Smooth muscle cell (in vitro differentiated cells): Measurements from ENCODE around the gene CCT5. TPM values are rescaled to one million over a fixed set of nuclear protein-coding genes. Genes with fewer than 3 reads are reported as not detected.

Source experiments
- DNase-seq: peaks from one replicate; lab custom pipeline; 2025; ENCODE audit not compliant: unreplicated experiment; lab: John Stamatoyannopoulos, UW
- H2AFZ ChIP-seq: fragments of 200-600 bp; sonication (generic); 2 replicates; pipeline ENCODE4 v1.6.0; 2016; ENCODE audit warnings: antibody characterized with exemption, low read depth, mild to moderate bottlenecking
- H3F3A ChIP-seq: fragments of 200-600 bp; sonication (generic); 2 replicates; pipeline ENCODE4 v1.6.0; 2017; ENCODE audit warnings: antibody characterized with exemption, low read depth
- H3K27ac ChIP-seq: fragments of 200-600 bp; sonication (generic); 2 replicates; pipeline ENCODE4 v1.5.1; 2016; ENCODE audit warnings: low read depth, mild to moderate bottlenecking
- H3K27me3 ChIP-seq: fragments of 200-600 bp; sonication (generic); 2 replicates; pipeline ENCODE4 v1.6.1; 2016; ENCODE audit warnings: low read depth, mild to moderate bottlenecking
- H3K36me3 ChIP-seq: fragments of 200-600 bp; sonication (generic); 2 replicates; pipeline ENCODE4 v1.5.1; 2016; ENCODE audit warnings: low read depth
- H3K4me1 ChIP-seq: fragments of 200-600 bp; sonication (generic); 2 replicates; pipeline ENCODE4 v1.5.1; 2016; ENCODE audit warnings: low read depth
- H3K4me2 ChIP-seq: fragments of 200-600 bp; sonication (generic); 2 replicates; pipeline ENCODE4 v1.6.0; 2016; ENCODE audit warnings: mild to moderate bottlenecking
- H3K4me3 ChIP-seq: fragments of 200-600 bp; sonication (generic); 2 replicates; pipeline ENCODE4 v1.5.1; 2016; ENCODE audit warnings: mild to moderate bottlenecking
- H3K79me2 ChIP-seq: fragments of 200-600 bp; sonication (generic); 2 replicates; pipeline ENCODE4 v1.6.0; 2016; ENCODE audit warnings: low read depth, mild to moderate bottlenecking
- H3K9ac ChIP-seq: fragments of 200-600 bp; sonication (generic); 2 replicates; pipeline ENCODE4 v1.6.0; 2016; ENCODE audit warnings: low read depth
- H3K9me3 ChIP-seq: fragments of 200-600 bp; sonication (generic); replicated peaks from 2 replicates; pipeline ENCODE4 v1.5.1; 2016; ENCODE audit warnings: low read depth
- H4K20me1 ChIP-seq: fragments of 200-600 bp; sonication (generic); 2 replicates; pipeline ENCODE4 v1.6.0; 2016; ENCODE audit warnings: low read depth
- CTCF ChIP-seq: fragments of 200-600 bp; sonication (generic); IDR thresholded peaks from 2 replicates; pipeline ENCODE4 v1.5.1; 2017; ENCODE audit warnings: borderline replicate concordance, mild to moderate bottlenecking, antibody characterized with exemption; ENCODE audit not compliant: insufficient read depth, poor library complexity, severe bottlenecking
- WGBS: methylation state at CpG from one replicate; pipeline ENCODE4 v1.1.7; 2016; ENCODE audit warnings: low lambda C conversion rate; 5-methylcytosine and 5-hydroxymethylcytosine counted together
- polyA plus RNA-seq: library from polyadenylated mRNA; unstranded; fragments of >200 nt; fragmentation: Nextera tagmentation; extraction: Ambion mirVana; gene quantifications from 2 replicates; pipeline ENCODE4 v1.2.1, GENCODE V29; 2016
- total RNA-seq: library from RNA; depleted of rRNA; stranded (reverse); fragments of >200 nt; gene quantifications from 2 replicates; pipeline ENCODE4 v1.2.3, GENCODE V29; 2014

CCT5 gene
- total and polyA plus RNA-seq, 2 experiments from 2014 or later, result 146 to 198 TPM

- no peaks in the 10 kb centered on the region for H3K36me3 ChIP-seq
- no peaks in the 10 kb centered on the region for H3K79me2 ChIP-seq
- TF ChIP-seq CTCF, result no peak
- no peaks in the 10 kb centered on the region for H3K27me3 ChIP-seq
- H3K9ac ChIP-seq, result no peak overlapping the region
- H3K9me3 ChIP-seq, result no peaks in the 10 kb centered on the region
- no peak overlapping the region for H3K27ac ChIP-seq
- DNase-seq, result no peak
- 93% methylated on average over 5 of the region's 5 CpGs for WGBS
- no peaks in the 10 kb centered on the region for H3K4me1 ChIP-seq
- H4K20me1 ChIP-seq, result no peaks in the 10 kb centered on the region
- H3F3A ChIP-seq, result no peaks in the 10 kb centered on the region
- no peak overlapping the region for H3K4me3 ChIP-seq
- no peak overlapping the region for H2AFZ ChIP-seq
- H3K4me2 ChIP-seq, result no peak overlapping the region
Measured at GRCh38 chr5:10216107-10216506, 34.0 kb upstream of the CCT5 start.

- 94% methylated on average over 8 of the region's 8 CpGs for WGBS
- H3K27ac ChIP-seq, result no peak overlapping the region
- H3K79me2 ChIP-seq, result no peaks in the 10 kb centered on the region
- H4K20me1 ChIP-seq, result no peaks in the 10 kb centered on the region
- H3K9ac ChIP-seq, result no peak overlapping the region
- no peak overlapping the region for H2AFZ ChIP-seq
- H3K9me3 ChIP-seq, result no peaks in the 10 kb centered on the region
- H3K4me1 ChIP-seq, result no peaks in the 10 kb centered on the region
- no peaks in the 10 kb centered on the region for H3K36me3 ChIP-seq
- H3K4me3 ChIP-seq, result no peak overlapping the region
- no peaks in the 10 kb centered on the region for H3K27me3 ChIP-seq
- DNase-seq, result no peak
- no peak overlapping the region for H3K4me2 ChIP-seq
- no peak for TF ChIP-seq CTCF
- H3F3A ChIP-seq, result no peaks in the 10 kb centered on the region
Measured at GRCh38 chr5:10218658-10219057, 31.4 kb upstream of the CCT5 start.

GRCh38 chr5:10219068-10219467 lies 31.0 kb upstream of the CCT5 start:
- H3K36me3 ChIP-seq, result no peaks in the 10 kb centered on the region
- no peaks in the 10 kb centered on the region for H3K79me2 ChIP-seq
- no peak for DNase-seq
- no peaks in the 10 kb centered on the region for H3F3A ChIP-seq
- WGBS, result 95% methylated on average over 4 of the region's 4 CpGs
- H4K20me1 ChIP-seq, result no peaks in the 10 kb centered on the region
- H3K4me2 ChIP-seq, result no peak overlapping the region
- no peak overlapping the region for H2AFZ ChIP-seq
- H3K4me3 ChIP-seq, result no peak overlapping the region
- no peaks in the 10 kb centered on the region for H3K27me3 ChIP-seq
- H3K4me1 ChIP-seq, result no peaks in the 10 kb centered on the region
- no peaks in the 10 kb centered on the region for H3K9me3 ChIP-seq
- H3K9ac ChIP-seq, result no peak overlapping the region
- no peak for TF ChIP-seq CTCF
- H3K27ac ChIP-seq, result no peak overlapping the region

GRCh38 chr5:10220248-10220647 lies 29.8 kb upstream of the CCT5 start:
- H3K4me1 ChIP-seq, result no peaks in the 10 kb centered on the region
- H3K9ac ChIP-seq, result no peak overlapping the region
- TF ChIP-seq CTCF, result no peak
- no peak overlapping the region for H3K4me3 ChIP-seq
- H3K9me3 ChIP-seq, result no peaks in the 10 kb centered on the region
- DNase-seq, result no peak
- H4K20me1 ChIP-seq, result no peaks in the 10 kb centered on the region
- H3K27me3 ChIP-seq, result no peaks in the 10 kb centered on the region
- no peak overlapping the region for H3K27ac ChIP-seq
- H3K79me2 ChIP-seq, result no peaks in the 10 kb centered on the region
- no peaks in the 10 kb centered on the region for H3F3A ChIP-seq
- no peak overlapping the region for H3K4me2 ChIP-seq
- H2AFZ ChIP-seq, result no peak overlapping the region
- 94% methylated on average over 8 of the region's 8 CpGs for WGBS
- no peaks in the 10 kb centered on the region for H3K36me3 ChIP-seq
